Activated gamma-delta T cell (primary cell): ENCODE data around the gene STK24.

ENCODE experiments used
- DNase-seq: peaks from one replicate; lab custom pipeline; 2025; lab: John Stamatoyannopoulos, UW

Gene STK24

GRCh38 chr13:98473135-98473787 is 103.6 kb downstream of the STK24 start:
- DNase-seq: no peak

- no peak for DNase-seq
These were observed 105.0 kb downstream of the STK24 start for GRCh38 chr13:98471934-98472333.

GRCh38 chr13:98470920-98471319 is 106.0 kb downstream of the STK24 start:
- DNase-seq: no peak

GRCh38 chr13:98468929-98469328 is 108.0 kb downstream of the STK24 start:
- no peak for DNase-seq

- no peak for DNase-seq
These were observed 108.5 kb downstream of the STK24 start for GRCh38 chr13:98468361-98468760.

GRCh38 chr13:98467263-98467985 is 109.5 kb downstream of the STK24 start:
- DNase-seq: no peak

- no peak for DNase-seq
These were observed 110.2 kb downstream of the STK24 start for GRCh38 chr13:98466634-98467236.

- DNase-seq: no peak
These were observed 114.0 kb downstream of the STK24 start for GRCh38 chr13:98462946-98463345.

GRCh38 chr13:98462241-98462882 is 114.5 kb downstream of the STK24 start:
- no peak for DNase-seq

GRCh38 chr13:98461486-98462240 is 115.2 kb downstream of the STK24 start:
- no peak for DNase-seq

GRCh38 chr13:98460516-98460915 is 116.4 kb downstream of the STK24 start:
- no peak for DNase-seq

GRCh38 chr13:98459721-98460370 is 117.1 kb downstream of the STK24 start:
- DNase-seq: no peak

GRCh38 chr13:98459171-98459681 is 117.7 kb downstream of the STK24 start:
- DNase-seq: no peak

- no peak for DNase-seq
These were observed 118.5 kb downstream of the STK24 start for GRCh38 chr13:98458431-98458830.

- DNase-seq: no peak
These were observed 119.9 kb downstream of the STK24 start for GRCh38 chr13:98457053-98457452.

GRCh38 chr13:98456413-98456845 is 120.5 kb downstream of the STK24 start:
- DNase-seq: no peak

- DNase-seq: no peak
These were observed 122.5 kb downstream of the STK24 start for GRCh38 chr13:98454389-98454881.

- DNase-seq: no peak
These were observed 123.8 kb downstream of the STK24 start for GRCh38 chr13:98452851-98453843.

GRCh38 chr13:98451676-98452470 is 125.0 kb downstream of the STK24 start:
- no peak for DNase-seq
